Vagina (tissue), 2 donors: Measurements from ENCODE around the gene BTN2A1. TPM values are rescaled to one million over a fixed set of nuclear protein-coding genes. Genes with fewer than 3 reads are reported as not detected.

Experiments used
- DNase-seq, 2 donors: peaks; one replicate each; pipeline ENCODE4 v3.0.0-alpha.2; 2017; ENCODE audit errors: extremely low spot score in 2 of 2
- H3K27ac ChIP-seq: fragments of 200-600 bp; sonication (generic); one replicate; pipeline ENCODE4 v1.5.1; 2019
- H3K27me3 ChIP-seq: fragments of 200-600 bp; sonication (generic); one replicate; pipeline ENCODE4 v1.5.1; 2019
- H3K36me3 ChIP-seq, 2 donors: fragments of 200-600 bp; sonication (generic); one replicate each; pipeline ENCODE4 v1.5.1; 2017 to 2019
- H3K4me1 ChIP-seq: fragments of 200-600 bp; sonication (generic); one replicate; pipeline ENCODE4 v1.5.1; 2019
- H3K4me3 ChIP-seq, 2 donors: fragments of 200-600 bp; sonication (generic); 1 replicate in 1 of 2; 2 replicates in 1 of 2; pipeline ENCODE4 v1.5.1; 2016 to 2019
- H3K9me3 ChIP-seq: fragments of 200-600 bp; sonication (generic); one replicate; pipeline ENCODE4 v1.5.1; 2019
- CTCF ChIP-seq, 3 experiments: fragments of 450-650 bp in 2 of 3; fragments of 200-600 bp in 1 of 3; sonication (generic) in 1 of 3; IDR thresholded peaks; one replicate each; pipeline ENCODE4 v1.5.1; 2017 to 2019; ENCODE audit warnings: antibody characterized with exemption in 3 of 3, mild to moderate bottlenecking in 2 of 3, moderate library complexity in 2 of 3
- POLR2A ChIP-seq, 2 donors: fragments of 450-650 bp; IDR thresholded peaks; one replicate each; pipeline ENCODE4 v1.6.1; 2017; ENCODE audit warnings: antibody characterized with exemption in 2 of 2, mild to moderate bottlenecking in 2 of 2, moderate library complexity in 2 of 2
- POLR2AphosphoS5 ChIP-seq, 2 donors: sonication (generic); formaldehyde crosslinking; IDR thresholded peaks; one replicate each; pipeline ENCODE4 v1.9.0; 2017; ENCODE audit warnings: antibody characterized with exemption in 2 of 2, mild to moderate bottlenecking in 2 of 2, low read depth in 1 of 2; ENCODE audit not compliant: insufficient read depth in 1 of 2
- intact Hi-C: fragments of 100-400 bp; cut with DNase I; formaldehyde crosslinking; loops from one replicate; pipeline ENCODE4 v1.15.1; 2023
- total RNA-seq: library from RNA; depleted of rRNA; stranded (reverse); fragments of >200 nt; gene quantifications from one replicate; pipeline ENCODE4 v1.2.3, GENCODE V29; 2016

Gene BTN2A1
- total RNA-seq, 1 donor from 2014 or later: 18.4 TPM

- H3K4me3 ChIP-seq: peak overlapping the region; percentile 78 to 79
- DNase-seq: no peak
- TF ChIP-seq POLR2AphosphoS5 (IDR thresholded peaks at IDR 0.05; ENCODE audit: insufficient read depth in 1 of 2, low read depth in 1 of 2): no peak
- no peak for TF ChIP-seq CTCF (IDR thresholded peaks at IDR 0.05)
- no peak for TF ChIP-seq POLR2A (IDR thresholded peaks at IDR 0.05)
- H3K4me1 ChIP-seq: peaks cover 40% of the 10 kb centered on the region
- H3K9me3 ChIP-seq: no peaks in the 10 kb centered on the region
- intact Hi-C loops: no loop called here
- H3K27ac ChIP-seq: peak overlapping the region; percentile 97
- no peaks in the 10 kb centered on the region for H3K36me3 ChIP-seq
- H3K27me3 ChIP-seq: no peaks in the 10 kb centered on the region
Measured at GRCh38 chr6:26420688-26421171, 37.0 kb upstream of the BTN2A1 start.

GRCh38 chr6:26421259-26422144 is 36.3 kb upstream of the BTN2A1 start:
- Histone ChIP-seq H3K4me1 (peaks cover 40% of the 10 kb centered on the region), H3K27me3 (no peaks in the 10 kb centered on the region), H3K36me3 (no peaks in the 10 kb centered on the region), H3K9me3 (no peaks in the 10 kb centered on the region), H3K27ac (peak overlapping the region; percentile 97), H3K4me3 (peak overlapping the region; percentile 78 to 79)
- peak in 1 of 2 donors; percentile 92 for DNase-seq
- intact Hi-C loops: no loop called here
- no peak for TF ChIP-seq POLR2A (IDR thresholded peaks at IDR 0.05)
- TF ChIP-seq POLR2AphosphoS5 (IDR thresholded peaks at IDR 0.05; ENCODE audit: insufficient read depth in 1 of 2, low read depth in 1 of 2): peak; percentile 68 to 88
- TF ChIP-seq CTCF (IDR thresholded peaks at IDR 0.05): no peak

GRCh38 chr6:26422329-26422728 is 35.4 kb upstream of the BTN2A1 start:
- peak overlapping the region; percentile 78 to 79 for H3K4me3 ChIP-seq
- H3K36me3 ChIP-seq: no peaks in the 10 kb centered on the region
- H3K4me1 ChIP-seq: peaks cover 40% of the 10 kb centered on the region
- H3K27ac ChIP-seq: no peak overlapping the region
- intact Hi-C loops: no loop called here
- no peaks in the 10 kb centered on the region for H3K9me3 ChIP-seq
- no peak for DNase-seq
- TF ChIP-seq CTCF (IDR thresholded peaks at IDR 0.05) (no peak), POLR2A (IDR thresholded peaks at IDR 0.05) (no peak), POLR2AphosphoS5 (IDR thresholded peaks at IDR 0.05; ENCODE audit: insufficient read depth in 1 of 2, low read depth in 1 of 2) (no peak)
- no peaks in the 10 kb centered on the region for H3K27me3 ChIP-seq

GRCh38 chr6:26426691-26427450 is 30.9 kb upstream of the BTN2A1 start:
- Histone ChIP-seq H3K27me3 (no peaks in the 10 kb centered on the region), H3K4me3 (no peak overlapping the region), H3K27ac (no peak overlapping the region), H3K36me3 (peaks cover 0 to 4% of the 10 kb centered on the region in 2 donors), H3K9me3 (no peaks in the 10 kb centered on the region), H3K4me1 (peaks cover 39% of the 10 kb centered on the region)
- no peak for TF ChIP-seq CTCF (IDR thresholded peaks at IDR 0.05)
- no peak for TF ChIP-seq POLR2AphosphoS5 (IDR thresholded peaks at IDR 0.05; ENCODE audit: insufficient read depth in 1 of 2, low read depth in 1 of 2)
- TF ChIP-seq POLR2A (IDR thresholded peaks at IDR 0.05): no peak
- intact Hi-C loops: no loop called here
- no peak for DNase-seq
